ENCODE results near the gene KCNIP1.
A peak's percentile ranks its signal among the peaks of the same experiment; 100 is the strongest.

GRCh38 chr5:170554521-170555267 is 50.9 kb downstream of the KCNIP1 start:
- TF ChIP-seq CTCF (IDR thresholded peaks at IDR 0.05; ENCODE audit: poor library complexity, severe bottlenecking) (no peak), EZH2 (IDR thresholded peaks at IDR 0.05; ENCODE audit: borderline replicate concordance, insufficient read depth, low read length, poor library complexity, severe bottlenecking) (no peak), TAF1 (IDR thresholded peaks at IDR 0.05; ENCODE audit: low read depth) (no peak), REST (IDR thresholded peaks at IDR 0.05; ENCODE audit: borderline replicate concordance) (peak; percentile 62), POLR2AphosphoS5 (IDR thresholded peaks at IDR 0.05) (peak; percentile 70), EP300 (conservative IDR thresholded peaks at IDR 0.05; ENCODE audit: poor library complexity, severe bottlenecking) (peak; percentile 49), SMC3 (conservative IDR thresholded peaks at IDR 0.05; ENCODE audit: poor library complexity) (no peak)
